SK-MEL-5 (cell line): Measurements from ENCODE around the gene ABHD8. TPM values are rescaled to one million over a fixed set of nuclear protein-coding genes. Genes with fewer than 3 reads are reported as not detected.

ENCODE experiments used
- DNase-seq: peaks from one replicate; pipeline ENCODE4 v3.0.0-alpha.2; 2016; ENCODE audit warnings: low read depth, low spot score
- in situ Hi-C: cut with HindIII; loops from 2 replicates; pipeline ENCODE4 v1.10.0; 2016; ENCODE audit warnings: low sequenced_read_pairs, high pct_unique_total_duplicates, low pct_unique_long_range_greater_than_20kb
- total RNA-seq: library from RNA; depleted of rRNA; stranded (reverse); fragments of >200 nt; shearing (Covaris generic); gene quantifications from 2 replicates; pipeline ENCODE4 v1.2.3, GENCODE V29; 2014

ABHD8 gene
- total RNA-seq, 1 experiment from 2014 or later = 3.4 TPM

DNA sequence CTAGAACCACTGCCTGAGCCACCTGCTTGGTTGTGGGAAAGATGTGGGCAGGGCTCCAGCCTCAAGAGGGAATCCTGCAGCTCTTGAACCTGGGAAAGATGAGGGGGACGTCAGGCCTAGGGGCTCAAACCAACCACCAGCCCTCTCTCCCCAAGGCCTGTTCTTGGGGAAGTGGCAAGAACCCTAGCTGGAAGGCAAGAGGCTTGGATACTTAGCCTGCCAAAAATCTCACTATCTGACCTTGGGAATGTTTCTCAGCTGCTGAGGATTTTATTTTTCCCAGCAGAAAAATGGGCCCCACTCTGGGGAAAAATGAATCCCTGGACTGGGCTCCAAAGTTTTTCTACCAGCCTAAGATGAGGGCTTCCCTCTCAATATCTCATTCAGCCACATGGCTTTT, 43.3 kb downstream of the ABHD8 start:
- in situ Hi-C loops = no loop called here
- no peak for DNase-seq

DNA sequence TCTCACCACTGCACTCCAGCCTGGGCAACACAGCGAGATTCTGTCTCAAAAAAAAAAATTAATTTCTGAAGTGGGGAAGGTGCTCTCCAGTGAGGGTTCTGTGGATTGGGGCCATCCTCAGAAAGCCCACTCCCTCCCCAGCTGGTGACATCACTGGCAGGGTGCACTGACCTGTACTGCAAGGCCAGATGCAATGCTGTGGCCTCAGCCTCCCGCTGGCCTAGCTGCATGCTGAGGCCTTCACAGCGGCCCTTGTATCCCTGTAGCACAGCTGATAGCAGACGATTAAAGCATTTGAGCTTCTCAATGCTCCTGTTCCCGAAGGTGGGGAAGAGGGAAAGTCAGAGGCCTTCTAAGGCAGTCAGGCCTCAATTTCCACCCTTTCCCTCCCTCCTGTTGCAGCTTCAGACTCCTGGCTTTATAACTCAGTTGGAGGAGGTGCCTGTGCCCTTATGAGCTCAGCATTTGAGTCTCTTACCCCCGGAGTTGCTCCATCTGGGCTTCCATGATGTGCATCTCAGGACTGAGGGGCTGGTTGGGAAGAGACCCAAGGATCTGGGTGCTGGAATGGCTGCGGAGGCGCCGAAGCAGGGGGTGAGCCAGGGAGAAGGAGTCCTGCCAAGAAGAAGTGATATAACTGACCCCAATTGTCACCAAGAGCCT, 44.0 kb downstream of the ABHD8 start:
- in situ Hi-C loops = no loop called here
- no peak for DNase-seq

DNA sequence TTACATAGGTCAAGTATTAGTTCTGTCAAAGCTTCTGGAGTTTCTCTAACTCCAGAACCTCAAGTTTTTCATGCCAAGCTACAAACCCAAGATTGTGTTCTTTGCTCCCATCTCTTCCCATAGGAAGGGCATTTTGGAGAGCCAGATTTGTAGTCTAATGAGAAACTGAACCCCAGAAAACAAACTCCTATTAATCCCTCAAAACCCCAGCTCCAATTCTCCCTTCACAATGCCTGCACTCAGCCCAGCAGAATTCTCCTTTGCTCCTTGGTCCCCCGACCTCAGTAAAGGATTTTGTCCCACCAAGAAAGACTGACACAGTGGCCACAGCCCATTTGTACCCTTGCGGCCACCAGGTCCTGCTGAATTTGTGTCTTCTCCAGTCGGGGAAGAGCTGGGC, 47.1 kb downstream of the ABHD8 start:
- in situ Hi-C loops = no loop called here
- no peak for DNase-seq

DNA sequence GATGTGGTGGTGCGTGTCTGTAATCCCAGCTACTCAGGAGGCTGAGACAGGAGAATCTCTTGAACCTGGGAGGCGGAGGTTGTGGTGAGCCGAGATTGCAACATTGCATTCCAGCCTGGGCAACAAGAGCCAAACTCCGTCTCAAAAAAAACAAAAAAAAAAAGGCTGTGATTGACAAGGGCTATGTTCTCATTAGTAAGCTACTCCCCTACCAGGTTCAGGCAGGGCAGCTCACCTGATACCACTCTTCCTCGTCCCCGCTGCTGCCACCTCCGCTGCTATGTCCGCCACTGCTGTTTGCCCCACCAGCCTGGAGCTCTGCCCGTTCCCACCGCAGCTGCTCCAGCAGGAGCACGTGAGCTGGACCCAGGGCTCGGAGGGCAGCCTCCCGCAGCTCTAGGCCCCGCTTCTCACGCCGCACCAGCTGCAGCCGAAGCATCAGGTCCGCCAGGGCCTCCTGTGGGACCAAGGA, 48.0 kb downstream of the ABHD8 start:
- no peak for DNase-seq

DNA sequence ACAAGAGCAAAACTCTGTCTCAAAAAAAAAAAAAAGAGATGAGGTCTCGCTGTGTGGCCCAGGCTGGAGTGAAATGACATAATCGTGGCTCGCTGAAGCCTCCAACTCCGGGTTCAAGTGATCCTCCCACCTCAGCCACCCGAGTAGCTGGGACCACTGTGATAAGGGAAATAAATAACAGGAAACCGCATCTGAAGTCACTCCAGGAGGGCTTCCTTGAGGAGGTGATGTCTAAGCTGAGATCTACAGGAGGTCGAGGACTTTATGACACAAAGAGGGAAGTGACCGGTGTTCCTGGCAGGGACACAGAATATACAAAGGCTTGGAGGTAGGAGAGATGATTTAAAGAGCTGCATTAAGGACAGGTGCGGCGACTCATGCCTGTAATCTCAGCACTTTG, 48.6 kb downstream of the ABHD8 start:
- in situ Hi-C loops = no loop called here
- no peak for DNase-seq

More for the DNA sequence above, 48.0 kb downstream of the ABHD8 start:
- in situ Hi-C loops = no loop called here

DNA sequence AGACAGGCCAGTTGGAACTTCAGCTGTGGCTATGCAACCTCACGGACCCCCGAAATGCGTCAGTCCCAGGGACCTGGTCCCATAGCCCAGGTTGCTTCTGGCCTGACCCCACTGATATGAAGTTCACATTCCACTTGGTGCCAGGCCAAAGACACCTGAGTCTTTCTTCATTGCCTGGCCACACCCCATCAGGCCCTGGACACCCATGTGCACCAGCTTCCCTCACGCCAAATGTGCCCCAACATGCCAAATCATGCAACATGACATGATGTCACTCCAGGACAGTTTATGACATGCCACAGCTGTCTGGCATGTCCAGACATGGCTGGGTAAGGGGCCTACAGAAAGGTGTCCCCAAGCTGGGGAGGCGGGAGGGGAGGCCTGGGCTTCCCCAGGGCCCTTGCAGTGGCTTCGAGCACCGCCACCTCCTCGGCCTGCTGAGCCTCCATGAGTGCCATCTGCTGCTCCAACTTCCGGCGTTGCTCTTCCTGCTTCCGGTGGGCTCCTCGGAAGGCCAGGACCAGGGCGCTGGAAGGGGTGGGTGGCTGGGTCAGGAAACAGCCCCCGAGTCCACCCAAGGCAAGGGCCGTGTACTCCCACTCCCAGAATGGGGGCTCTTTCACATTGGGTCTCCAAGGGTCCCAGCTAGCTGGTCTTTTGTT, 53.2 kb downstream of the ABHD8 start:
- in situ Hi-C loops = no loop called here
- no peak for DNase-seq

DNA sequence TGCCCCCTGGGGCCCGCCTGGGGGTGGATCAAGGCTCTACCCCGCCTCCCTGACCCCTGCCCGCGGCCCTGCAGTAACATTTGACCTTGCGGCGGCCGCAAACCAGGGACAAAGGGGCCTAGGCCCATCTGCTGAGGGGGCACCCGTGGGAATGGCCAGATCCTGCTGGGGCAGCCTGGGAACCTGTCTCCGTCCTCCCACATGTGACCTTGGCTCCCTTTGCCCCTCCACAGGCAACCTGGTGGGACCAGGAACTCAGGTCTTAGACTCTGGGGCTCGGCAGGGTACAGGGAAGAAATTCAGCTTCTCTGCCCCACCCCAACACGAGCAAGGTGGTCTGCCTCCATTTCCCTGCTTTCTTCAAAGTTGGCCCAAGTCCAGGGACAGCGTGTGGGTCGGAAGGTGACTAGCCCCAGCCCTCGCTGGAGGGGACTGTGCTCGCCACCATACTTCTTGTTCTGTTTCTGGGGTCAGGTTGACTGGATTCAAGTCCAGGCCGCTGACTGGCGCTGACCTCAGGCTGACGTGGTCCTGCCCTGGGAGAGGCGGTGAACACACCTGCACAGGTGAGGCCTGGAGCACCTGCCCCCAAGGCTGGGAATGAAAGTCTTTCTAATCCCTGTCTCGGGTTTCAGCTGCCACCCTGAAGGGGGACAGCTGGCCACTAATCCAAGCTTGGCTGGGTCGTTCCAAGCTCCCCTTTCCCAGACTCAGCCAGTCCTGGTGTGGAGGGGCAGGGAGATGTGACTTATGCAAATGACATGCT, 55.0 kb downstream of the ABHD8 start:
- in situ Hi-C loops = no loop called here
- no peak for DNase-seq

DNA sequence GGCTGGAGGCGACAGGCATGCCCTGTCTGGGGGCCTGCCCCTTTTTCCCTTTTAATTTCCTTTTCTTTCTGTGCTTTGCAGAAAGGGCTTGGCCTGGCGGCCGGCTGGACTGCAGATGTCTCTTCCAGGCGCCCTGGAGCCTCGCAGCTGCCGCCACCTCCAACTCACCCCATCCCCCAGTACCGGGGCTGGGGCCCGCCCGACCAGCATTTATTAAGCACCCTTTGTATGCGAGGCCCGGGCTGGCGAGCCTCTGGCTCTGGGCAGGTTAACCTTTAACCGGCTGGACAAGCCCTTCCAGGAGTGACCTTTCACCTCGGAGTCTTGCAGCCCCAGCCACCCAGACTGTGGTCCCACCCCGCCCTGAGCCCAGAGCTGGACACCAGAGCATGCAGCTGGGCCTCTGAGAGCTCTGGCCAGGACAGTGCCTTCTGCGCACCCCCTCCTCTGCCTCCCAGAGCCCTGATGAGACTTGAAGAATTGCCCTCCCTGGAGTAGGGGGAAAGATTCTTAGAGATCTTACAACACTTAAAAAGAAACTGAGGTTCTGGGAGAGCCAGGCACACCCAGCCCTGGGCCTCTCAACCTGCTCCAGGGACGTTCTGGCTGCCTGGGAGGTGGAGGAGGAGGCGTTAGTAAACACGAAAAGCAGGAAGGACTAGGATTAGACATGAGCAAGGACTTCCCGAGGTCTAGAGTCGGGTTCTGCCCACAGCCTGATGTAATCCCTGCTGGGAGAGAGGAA, 56.4 kb downstream of the ABHD8 start:
- no peak for DNase-seq

DNA sequence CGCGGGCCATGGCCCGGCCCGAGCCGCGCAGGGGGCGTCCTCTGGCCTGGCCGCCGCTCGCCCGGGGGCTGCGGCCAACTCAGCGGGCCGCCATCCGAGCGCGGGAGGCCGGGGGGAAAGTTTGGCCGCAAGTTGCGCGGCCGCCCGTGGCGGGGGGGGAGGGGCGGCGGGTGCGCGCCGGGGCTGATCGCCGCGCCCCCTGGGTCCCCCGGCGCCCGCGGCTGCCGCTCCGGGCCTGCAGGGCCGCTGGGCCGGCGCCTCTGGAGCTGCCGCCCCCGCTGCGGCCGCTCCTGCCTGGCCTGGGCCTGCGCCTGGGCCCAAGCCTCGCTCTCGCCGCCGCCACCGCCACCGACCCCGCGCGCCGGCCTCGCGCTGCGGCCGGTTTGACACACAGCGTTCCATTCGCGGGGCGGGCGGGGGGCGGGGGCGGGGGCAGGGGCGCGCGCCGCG, 57.7 kb downstream of the ABHD8 start, which contains the start of gene NR2F6:
NR2F6 (minus strand) TSS at position 385 of the 450 bp plus-strand sequence. CDS start 699 bp downstream, outside the sequence.
- in situ Hi-C loops = no loop called here
- DNase-seq = no peak

More for the DNA sequence above, 56.4 kb downstream of the ABHD8 start:
- in situ Hi-C loops = no loop called here

DNA sequence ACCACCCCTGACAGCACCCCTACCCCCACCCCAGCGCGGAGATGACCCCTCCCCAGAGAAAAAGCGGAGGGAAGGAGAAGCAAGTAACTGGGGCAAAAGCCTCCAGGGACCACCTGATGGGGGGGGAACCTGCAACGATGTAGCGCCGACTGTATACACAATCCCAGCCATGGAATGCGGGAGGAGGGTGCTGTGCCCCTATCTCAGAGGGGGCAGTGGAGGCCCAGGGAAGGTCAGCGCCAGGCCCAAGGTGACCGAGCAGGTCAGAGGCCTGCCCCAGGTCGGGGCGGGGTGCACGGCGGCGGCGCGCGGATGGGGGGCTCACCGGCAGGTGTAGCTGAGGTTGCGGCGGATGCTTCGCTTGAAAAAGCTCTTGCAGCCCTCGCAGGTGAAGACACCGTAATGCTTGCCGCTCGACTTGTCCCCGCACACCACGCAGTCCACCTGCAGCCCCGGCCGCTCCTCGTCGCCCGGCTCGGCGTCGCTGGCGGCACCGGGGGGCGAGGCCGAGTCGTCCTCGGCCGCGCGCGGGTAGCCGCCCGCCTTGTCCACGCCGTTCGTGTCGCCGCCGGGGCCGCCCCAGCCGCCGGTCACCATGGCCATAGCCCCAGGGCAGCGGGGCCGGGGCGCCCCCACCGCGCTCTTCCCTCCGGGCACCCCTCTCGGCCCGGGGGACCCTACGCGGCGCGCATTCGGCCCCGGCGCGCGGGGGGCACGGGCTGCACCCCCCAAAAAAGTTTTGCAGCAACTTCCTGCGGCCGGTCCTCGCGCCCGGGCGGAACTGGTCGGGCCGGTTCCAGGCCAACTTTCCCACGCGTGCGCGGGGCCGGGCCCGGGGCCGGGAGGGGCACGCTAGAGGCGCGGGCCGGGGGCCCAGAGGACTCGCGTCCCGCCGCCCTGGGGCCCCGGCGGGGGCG, 58.3 kb downstream of the ABHD8 start:
- in situ Hi-C loops = no loop called here
- DNase-seq = no peak

DNA sequence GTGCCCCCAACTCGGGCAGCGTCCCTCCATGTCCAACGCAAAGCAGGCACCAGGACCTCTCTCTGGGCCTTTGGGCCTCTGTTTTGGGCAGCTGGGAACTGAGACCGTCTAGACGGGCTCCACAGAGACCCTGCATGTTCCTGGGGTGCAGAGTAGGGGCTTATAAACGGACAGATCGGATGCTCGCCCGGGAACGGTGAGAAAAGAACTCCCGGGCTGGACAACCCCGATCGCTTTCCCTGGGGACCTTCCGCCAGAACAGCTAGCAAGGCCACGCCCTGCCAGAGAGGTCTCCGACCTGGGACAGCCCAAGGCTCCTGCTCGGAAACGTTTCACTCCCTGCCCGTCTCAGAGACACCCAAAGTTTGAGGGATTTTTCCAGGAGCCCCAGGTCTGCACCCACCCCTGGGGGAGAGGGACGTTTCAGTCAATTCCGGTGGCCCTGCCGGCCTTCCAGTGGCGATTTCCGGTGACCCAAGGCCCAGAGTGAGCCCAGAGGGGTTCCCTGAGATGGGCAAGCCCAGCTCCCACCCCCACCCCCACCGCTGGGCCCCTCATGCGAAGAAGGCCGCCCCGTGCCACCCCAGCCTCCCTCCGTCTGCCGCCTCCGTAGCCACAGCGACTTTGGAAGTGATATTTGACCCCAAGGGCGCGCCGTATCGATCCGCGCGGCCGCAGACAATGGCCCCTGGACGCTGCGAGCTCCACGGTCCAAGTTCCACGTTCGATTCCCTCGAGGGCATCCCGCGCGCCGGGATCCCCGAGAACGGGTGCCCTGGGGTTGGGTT, 59.2 kb downstream of the ABHD8 start:
- in situ Hi-C loops = no loop called here
- DNase-seq = peak; percentile 47

DNA sequence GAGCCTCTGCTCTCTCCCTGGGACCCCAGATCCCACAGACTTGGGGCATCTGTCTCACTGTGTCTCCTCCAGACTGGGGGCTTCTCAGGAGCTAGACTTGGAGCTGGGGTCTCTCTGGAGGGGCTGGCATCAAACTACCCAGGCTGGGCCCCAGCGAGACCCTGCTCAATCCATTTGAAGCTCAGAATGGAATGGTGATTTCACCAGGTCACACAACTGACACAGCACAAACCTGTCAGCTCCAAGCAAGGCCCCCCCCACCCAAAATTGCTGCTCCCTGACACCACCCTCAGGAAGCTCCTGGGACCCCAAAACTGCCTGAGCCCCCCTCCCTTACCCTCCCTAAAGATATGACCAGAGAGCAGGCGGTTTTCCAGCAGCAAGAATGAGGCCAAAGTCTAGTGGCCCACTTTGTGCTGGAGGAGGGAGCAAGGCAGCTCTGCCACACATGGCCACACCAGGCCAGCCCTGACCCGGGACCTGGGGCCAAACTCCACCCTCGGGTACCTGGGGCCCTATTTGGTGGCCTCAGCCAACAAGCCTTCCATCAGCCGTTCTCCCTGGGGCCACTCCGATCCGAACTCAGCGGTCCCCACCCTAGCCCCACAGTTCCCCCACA, 59.9 kb downstream of the ABHD8 start:
- DNase-seq = no peak
- in situ Hi-C loops = no loop called here

DNA sequence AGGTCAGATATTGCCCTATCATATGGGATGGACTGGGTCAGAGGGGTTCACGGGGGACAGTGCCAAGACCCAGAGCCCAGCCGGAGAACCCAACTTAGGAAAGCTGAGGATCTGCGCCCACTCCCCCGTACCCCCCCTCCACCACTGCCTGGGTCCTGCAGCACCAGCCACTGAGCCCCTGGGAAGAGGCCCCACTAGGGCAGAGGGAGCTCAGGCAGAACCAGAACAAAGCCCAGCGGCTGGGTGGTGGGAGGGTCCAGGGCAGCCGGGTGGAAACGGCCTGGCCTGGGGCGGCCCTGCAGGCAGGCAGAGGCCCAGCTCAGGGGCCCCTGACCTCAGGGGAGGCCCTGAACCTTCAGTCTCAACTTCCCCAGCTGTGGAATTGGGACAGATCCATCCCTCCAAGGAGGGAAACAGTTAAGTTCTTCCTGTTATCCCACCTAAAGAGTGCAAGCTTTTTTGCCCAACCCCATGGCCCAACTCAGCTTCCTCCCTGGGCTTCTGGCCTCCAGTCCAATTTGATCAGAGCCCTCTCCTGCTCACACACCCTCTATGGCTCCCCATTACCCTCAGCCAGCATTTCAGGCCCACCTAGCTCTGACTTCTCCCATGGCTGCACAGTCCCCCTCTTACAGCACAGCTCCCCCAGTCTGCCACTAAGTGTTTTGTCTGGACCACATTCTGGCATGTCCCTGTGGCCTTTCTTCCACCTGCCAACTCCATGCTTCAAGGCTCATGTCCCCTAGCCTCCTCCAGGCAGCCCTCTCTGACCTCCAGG, 60.6 kb downstream of the ABHD8 start:
- no peak for DNase-seq
- in situ Hi-C loops = no loop called here
